ENCODE results near the gene ARMS2. TPM values are rescaled to one million over a fixed set of nuclear protein-coding genes. Genes with fewer than 3 reads are reported as not detected.

ARMS2 gene
- total and polyA plus RNA-seq, 7 donors, result 1.1 TPM; not detected in 6

GRCh38 chr10:122468926-122469781 lies 14.7 kb downstream of the ARMS2 start:
- no peaks in the 10 kb centered on the region for H3K36me3 ChIP-seq
- no peak for DNase-seq
- H3K4me3 ChIP-seq, result no peak overlapping the region
- WGBS, 2 donors, result 76 to 78% methylated on average over 11 of the region's 11 CpGs
- H3K27me3 ChIP-seq, result no peaks in the 10 kb centered on the region
- intact Hi-C loops (cut with DNase I), result no loop called here
- H3K27ac ChIP-seq, result peak overlapping the region; percentile 47 to 72 (median 53)
- H3K4me1 ChIP-seq, result peaks cover 0 to 28% (median 24%) of the 10 kb centered on the region in 4 donors
- H3K9me3 ChIP-seq, result no peaks in the 10 kb centered on the region
- peak in 2 of 4 donors; percentile 22 to 45 for TF ChIP-seq EP300 (IDR thresholded peaks at IDR 0.05)
- TF ChIP-seq CTCF (IDR thresholded peaks at IDR 0.05), result no peak
- TF ChIP-seq POLR2A (IDR thresholded peaks at IDR 0.05), result no peak
- TF ChIP-seq POLR2AphosphoS5 (IDR thresholded peaks at IDR 0.05), result peak; percentile 38 to 77 (median 56)

DNA sequence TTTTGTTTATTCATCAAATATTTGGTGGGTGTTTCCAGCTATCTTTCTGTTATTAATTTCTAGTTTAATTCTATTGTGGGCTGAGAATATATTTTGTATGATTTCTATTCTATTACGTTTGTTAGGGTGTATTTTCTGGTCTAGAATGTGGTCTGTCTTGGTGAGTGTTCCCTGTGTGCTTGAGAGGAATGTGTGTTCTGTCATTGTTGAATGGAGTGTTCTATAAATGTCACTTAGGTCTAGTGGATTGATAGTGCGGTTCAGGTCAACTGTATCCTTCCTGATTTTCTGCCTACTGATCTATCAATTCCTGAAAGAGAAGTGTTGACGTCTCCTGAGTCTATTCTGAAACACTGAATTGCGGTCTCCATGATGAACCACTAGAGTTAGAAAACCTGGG lies 15.4 kb downstream of the ARMS2 start:
- TF ChIP-seq POLR2AphosphoS5 (IDR thresholded peaks at IDR 0.05), result no peak
- no peak for TF ChIP-seq EP300 (IDR thresholded peaks at IDR 0.05)
- no peak for TF ChIP-seq POLR2A (IDR thresholded peaks at IDR 0.05)
- no peak for TF ChIP-seq CTCF (IDR thresholded peaks at IDR 0.05)
- DNase-seq, result no peak
- intact Hi-C loops (cut with DNase I), result no loop called here
- Histone ChIP-seq H3K27ac (peak overlapping the region in 3 of 4 donors; percentile 47 to 68 (median 58)), H3K4me3 (no peak overlapping the region), H3K27me3 (no peaks in the 10 kb centered on the region), H3K9me3 (no peaks in the 10 kb centered on the region), H3K36me3 (no peaks in the 10 kb centered on the region), H3K4me1 (peaks cover 0 to 32% (median 25%) of the 10 kb centered on the region in 4 donors)
- WGBS, 2 donors, result 90 to 91% methylated on average over 4 of the region's 4 CpGs

DNA sequence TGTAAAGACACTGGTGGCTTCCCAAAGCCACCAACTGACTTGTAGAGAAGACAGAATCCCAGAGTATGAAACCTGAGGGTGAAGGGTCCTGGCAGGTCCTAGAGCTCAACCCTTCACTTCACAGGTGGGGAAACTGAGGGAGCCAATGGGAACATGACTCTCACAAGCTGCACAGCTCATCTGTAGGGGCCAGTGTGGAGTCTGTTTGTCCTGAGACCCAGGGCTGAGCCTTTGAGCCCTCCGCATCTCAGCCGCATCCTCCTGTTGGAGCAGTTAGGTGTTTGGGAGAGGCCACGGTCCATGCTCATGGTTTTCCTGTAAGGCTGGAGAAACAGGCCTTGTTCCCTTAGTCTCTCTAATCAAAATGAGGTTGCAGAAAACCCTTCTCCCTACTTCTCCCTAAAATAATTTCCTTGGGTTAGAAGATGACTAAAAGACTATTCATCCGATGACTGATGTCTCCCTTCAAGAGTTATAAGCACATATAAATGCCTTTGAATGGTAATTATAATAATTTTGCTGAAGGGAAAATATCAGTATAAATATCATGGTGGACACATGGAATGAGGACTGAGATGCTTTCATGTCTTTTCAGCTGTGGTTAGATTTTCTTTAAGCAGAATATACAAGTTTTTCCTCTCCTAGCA lies 17.2 kb downstream of the ARMS2 start:
- peaks cover 0 to 50% (median 43%) of the 10 kb centered on the region in 4 donors for H3K4me1 ChIP-seq
- H3K36me3 ChIP-seq, result no peaks in the 10 kb centered on the region
- H3K9me3 ChIP-seq, result no peaks in the 10 kb centered on the region
- H3K4me3 ChIP-seq, result no peak overlapping the region
- DNase-seq, result no peak
- H3K27ac ChIP-seq, result no peak overlapping the region
- intact Hi-C loops (cut with DNase I), result no loop called here
- TF ChIP-seq POLR2A (IDR thresholded peaks at IDR 0.05) (no peak), EP300 (IDR thresholded peaks at IDR 0.05) (no peak), POLR2AphosphoS5 (IDR thresholded peaks at IDR 0.05) (no peak), CTCF (IDR thresholded peaks at IDR 0.05) (no peak)
- no peaks in the 10 kb centered on the region for H3K27me3 ChIP-seq
- 96 to 97% methylated on average over 4 of the region's 4 CpGs for WGBS, 2 donors

GRCh38 chr10:122473116-122473515 lies 18.7 kb downstream of the ARMS2 start:
- peaks cover 0 to 65% (median 57%) of the 10 kb centered on the region in 4 donors for H3K4me1 ChIP-seq
- H3K9me3 ChIP-seq, result no peaks in the 10 kb centered on the region
- intact Hi-C loops (cut with DNase I), result no loop called here
- 82% methylated on average over 8 of the region's 8 CpGs for WGBS, 2 donors
- H3K27me3 ChIP-seq, result no peaks in the 10 kb centered on the region
- no peak for TF ChIP-seq POLR2A (IDR thresholded peaks at IDR 0.05)
- TF ChIP-seq EP300 (IDR thresholded peaks at IDR 0.05), result no peak
- no peak for TF ChIP-seq CTCF (IDR thresholded peaks at IDR 0.05)
- TF ChIP-seq POLR2AphosphoS5 (IDR thresholded peaks at IDR 0.05), result no peak
- H3K27ac ChIP-seq, result peak overlapping the region in 1 of 4 donors; percentile 0
- no peaks in the 10 kb centered on the region for H3K36me3 ChIP-seq
- DNase-seq, result no peak
- H3K4me3 ChIP-seq, result no peak overlapping the region
